ENCODE results near the gene ELOA2. TPM values are rescaled to one million over a fixed set of nuclear protein-coding genes. Genes with fewer than 3 reads are reported as not detected.
A peak's percentile ranks its signal among the peaks of the same experiment; 100 is the strongest.
"Not testable (repeated sequence)": the region's sequence is repeated elsewhere in the genome, so short reads cannot be mapped to it uniquely, and the experiment has no call there.

Gene ELOA2
- total RNA-seq: not detected
- long read RNA-seq: 0 reads

- intact Hi-C loops (cut with DNase I): no loop called here
- ATAC-seq: no peak
- no peak for DNase-seq
Observed at GRCh38 chr18:47035156-47035671, at the start of gene ELOA2. Gene ELOA2 (minus strand): TSS chr18:47035621. CDS start chr18:47035264, 357 bp downstream.

- DNase-seq (no peak), ATAC-seq (no peak)
- intact Hi-C loops (cut with DNase I): no loop called here
Observed at GRCh38 chr18:47081578-47081977, 46.2 kb upstream of the ELOA2 start.

GRCh38 chr18:47080872-47081271 is 45.5 kb upstream of the ELOA2 start:
- intact Hi-C loops (cut with DNase I): no loop called here
- no peak for DNase-seq
- no peak for ATAC-seq

GRCh38 chr18:47077111-47077510 is 41.7 kb upstream of the ELOA2 start:
- intact Hi-C loops (cut with DNase I): no loop called here
- DNase-seq: no peak
- no peak for ATAC-seq

- ATAC-seq (no peak), DNase-seq (no peak)
- intact Hi-C loops (cut with DNase I): no loop called here
Observed at GRCh38 chr18:47075098-47075883, 39.9 kb upstream of the ELOA2 start.

GRCh38 chr18:47067648-47068047 is 32.2 kb upstream of the ELOA2 start:
- no peak for ATAC-seq
- no peak for DNase-seq
- intact Hi-C loops (cut with DNase I): no loop called here

- ATAC-seq: no peak
Observed at GRCh38 chr18:47063096-47063495, 27.7 kb upstream of the ELOA2 start.

GRCh38 chr18:47062471-47062870 is 27.1 kb upstream of the ELOA2 start:
- ATAC-seq: no peak
- intact Hi-C loops (cut with DNase I): no loop called here
- DNase-seq: no peak

More at GRCh38 chr18:47063096-47063495, 27.7 kb upstream of the ELOA2 start:
- no peak for DNase-seq
- intact Hi-C loops (cut with DNase I): no loop called here

- DNase-seq (no peak), ATAC-seq (no peak)
- intact Hi-C loops (cut with DNase I): loop anchor here in 1 of 2 donors (5.0 kb wide), 1 partner anchor 698 kb away; no protein-coding TSS in a partner anchor
Observed at GRCh38 chr18:47054369-47054768, 18.9 kb upstream of the ELOA2 start.

- DNase-seq (no peak), ATAC-seq (no peak)
- intact Hi-C loops (cut with DNase I): loop anchor here in 1 of 2 donors (5.0 kb wide), 1 partner anchor 702 kb away; no protein-coding TSS in a partner anchor
Observed at GRCh38 chr18:47050468-47050867, 15.0 kb upstream of the ELOA2 start.

GRCh38 chr18:47040982-47041381 is 5.6 kb upstream of the ELOA2 start:
- intact Hi-C loops (cut with DNase I): no loop called here
- ATAC-seq: no peak
- no peak for DNase-seq

- DNase-seq (no peak), ATAC-seq (no peak)
- intact Hi-C loops (cut with DNase I): no loop called here
Observed at GRCh38 chr18:47036927-47037578, 1.6 kb upstream of the ELOA2 start.

GRCh38 chr18:47036298-47036874 is 965 bp upstream of the ELOA2 start:
- ATAC-seq (no peak), DNase-seq (no peak)

GRCh38 chr18:47034591-47034990 is 830 bp downstream of the ELOA2 start:
- ATAC-seq; DNase-seq; intact Hi-C loops (cut with DNase I): not testable (repeated sequence)

More at GRCh38 chr18:47036298-47036874, 965 bp upstream of the ELOA2 start:
- intact Hi-C loops (cut with DNase I): no loop called here

- intact Hi-C loops (cut with DNase I): no loop called here
- ATAC-seq (no peak), DNase-seq (no peak)
Observed at GRCh38 chr18:47032945-47033344, 2.5 kb downstream of the ELOA2 start.

GRCh38 chr18:47030887-47031286 is 4.5 kb downstream of the ELOA2 start:
- DNase-seq; intact Hi-C loops (cut with DNase I); ATAC-seq: not testable (repeated sequence)

GRCh38 chr18:47029684-47030353 is 5.6 kb downstream of the ELOA2 start:
- ATAC-seq: peak; percentile 19 to 54
- intact Hi-C loops (cut with DNase I); DNase-seq: not testable (repeated sequence)

GRCh38 chr18:47028738-47029137 is 6.7 kb downstream of the ELOA2 start:
- DNase-seq; intact Hi-C loops (cut with DNase I); ATAC-seq: not testable (repeated sequence)

GRCh38 chr18:47025557-47026174 is 9.8 kb downstream of the ELOA2 start:
- intact Hi-C loops (cut with DNase I); ATAC-seq; DNase-seq: not testable (repeated sequence)
